OCI-LY1 (cell line): ENCODE results near the gene RNF8.

Experiments used
- H2AFZ ChIP-seq: fragments of 200-600 bp; sonication (generic), shearing (Covaris generic); 2 replicates; pipeline ENCODE4 v1.6.0; 2014; ENCODE audit warnings: antibody characterized with exemption, mild to moderate bottlenecking, low read length
- H3F3A ChIP-seq: fragments of 200-600 bp; sonication (generic), shearing (Covaris generic); 2 replicates; pipeline ENCODE4 v1.6.0; 2014; ENCODE audit warnings: mild to moderate bottlenecking, antibody characterized with exemption, low read length, moderate library complexity; ENCODE audit not compliant: insufficient read depth
- H3K27ac ChIP-seq: fragments of 200-600 bp; sonication (generic); 2 replicates; pipeline ENCODE4 v1.5.1; 2014; ENCODE audit warnings: low read length, mixed run types, mild to moderate bottlenecking, low read depth; ENCODE audit not compliant: poor library complexity, severe bottlenecking
- H3K27me3 ChIP-seq: fragments of 200-600 bp; sonication (generic); 2 replicates; pipeline ENCODE4 v1.6.0; 2014; ENCODE audit warnings: antibody characterized with exemption, mild to moderate bottlenecking, low read length, moderate library complexity; ENCODE audit not compliant: insufficient read depth
- H3K36me3 ChIP-seq: fragments of 200-600 bp; sonication (generic); 2 replicates; pipeline ENCODE4 v1.6.1; 2014; ENCODE audit warnings: mild to moderate bottlenecking, antibody characterized with exemption, low read length, moderate library complexity, mixed read lengths; ENCODE audit not compliant: insufficient read depth
- H3K4me1 ChIP-seq: fragments of 200-600 bp; sonication (generic); 2 replicates; pipeline ENCODE4 v1.5.1; 2014; ENCODE audit warnings: mild to moderate bottlenecking, low read length, moderate library complexity; ENCODE audit not compliant: insufficient read depth, severe bottlenecking
- H3K4me2 ChIP-seq: fragments of 200-600 bp; sonication (generic), shearing (Covaris generic); 2 replicates; pipeline ENCODE4 v1.6.1; 2014; ENCODE audit warnings: low read length
- H3K4me3 ChIP-seq: fragments of 200-600 bp; sonication (generic); 2 replicates; pipeline ENCODE4 v1.5.1; 2014; ENCODE audit warnings: low read length, low read depth, mild to moderate bottlenecking, mixed read lengths; ENCODE audit not compliant: poor library complexity, severe bottlenecking
- H3K79me2 ChIP-seq: fragments of 200-600 bp; shearing (Covaris generic); 2 replicates; pipeline ENCODE4 v1.6.1; 2016; ENCODE audit warnings: mixed run types, low read length, mixed read lengths; ENCODE audit not compliant: insufficient read depth
- H3K9ac ChIP-seq: fragments of 200-600 bp; sonication (generic), shearing (Covaris generic); 2 replicates; pipeline ENCODE4 v1.6.1; 2014; ENCODE audit warnings: mild to moderate bottlenecking, low read length, mixed read lengths
- H3K9me2 ChIP-seq: fragments of 200-600 bp; sonication (generic), shearing (Covaris generic); 2 replicates; pipeline ENCODE4 v1.6.1; 2014; ENCODE audit warnings: low read depth, mild to moderate bottlenecking, low read length, mixed read lengths
- H3K9me3 ChIP-seq: fragments of 200-600 bp; shearing (Covaris generic); 2 replicates; pipeline ENCODE4 v1.6.1; 2014; ENCODE audit warnings: low read length, mixed read lengths
- H4K20me1 ChIP-seq: fragments of 200-600 bp; sonication (generic), shearing (Covaris generic); 2 replicates; pipeline ENCODE4 v1.6.0; 2016; ENCODE audit warnings: mild to moderate bottlenecking, low read length; ENCODE audit not compliant: insufficient read depth
- CTCF ChIP-seq: fragments of 200-600 bp; sonication (generic), shearing (Covaris generic); IDR thresholded peaks from 2 replicates; pipeline ENCODE4 v1.5.1; 2017; ENCODE audit warnings: mild to moderate bottlenecking, antibody characterized with exemption, low read length, moderate library complexity, mixed read lengths
- EZH2 ChIP-seq: fragments of 200-600 bp; sonication (generic), shearing (Covaris generic); IDR thresholded peaks from 2 replicates; pipeline ENCODE4 v1.8.0; 2017; ENCODE audit warnings: borderline replicate concordance, mixed run types, mild to moderate bottlenecking, antibody characterized with exemption, low read length, moderate library complexity, mixed read lengths

RNF8 gene

GRCh38 chr6:37321101-37321500 lies 32.7 kb upstream of the RNF8 start:
- Histone ChIP-seq H3K9me2 (no peaks in the 10 kb centered on the region), H3K9ac (no peak overlapping the region), H3F3A (no peaks in the 10 kb centered on the region), H3K4me3 (no peak overlapping the region), H3K27me3 (no peaks in the 10 kb centered on the region), H3K36me3 (peaks cover 25% of the 10 kb centered on the region), H3K9me3 (no peaks in the 10 kb centered on the region), H3K27ac (no peak overlapping the region), H3K4me1 (no peaks in the 10 kb centered on the region), H3K79me2 (no peaks in the 10 kb centered on the region), H4K20me1 (no peaks in the 10 kb centered on the region), H3K4me2 (no peak overlapping the region), H2AFZ (no peak overlapping the region)
- TF ChIP-seq CTCF (no peak), EZH2 (no peak)

- no peak overlapping the region for H3K27ac ChIP-seq
- no peak overlapping the region for H3K4me3 ChIP-seq
- H2AFZ ChIP-seq: no peak overlapping the region
- no peaks in the 10 kb centered on the region for H4K20me1 ChIP-seq
- H3K4me1 ChIP-seq: no peaks in the 10 kb centered on the region
- TF ChIP-seq EZH2 (no peak), CTCF (no peak)
- H3K27me3 ChIP-seq: no peaks in the 10 kb centered on the region
- no peaks in the 10 kb centered on the region for H3K79me2 ChIP-seq
- H3K9ac ChIP-seq: no peak overlapping the region
- peaks cover 21% of the 10 kb centered on the region for H3K36me3 ChIP-seq
- H3K4me2 ChIP-seq: no peak overlapping the region
- no peaks in the 10 kb centered on the region for H3F3A ChIP-seq
- no peaks in the 10 kb centered on the region for H3K9me2 ChIP-seq
- no peaks in the 10 kb centered on the region for H3K9me3 ChIP-seq
Measured at GRCh38 chr6:37321516-37322415, 32.0 kb upstream of the RNF8 start.

DNA sequence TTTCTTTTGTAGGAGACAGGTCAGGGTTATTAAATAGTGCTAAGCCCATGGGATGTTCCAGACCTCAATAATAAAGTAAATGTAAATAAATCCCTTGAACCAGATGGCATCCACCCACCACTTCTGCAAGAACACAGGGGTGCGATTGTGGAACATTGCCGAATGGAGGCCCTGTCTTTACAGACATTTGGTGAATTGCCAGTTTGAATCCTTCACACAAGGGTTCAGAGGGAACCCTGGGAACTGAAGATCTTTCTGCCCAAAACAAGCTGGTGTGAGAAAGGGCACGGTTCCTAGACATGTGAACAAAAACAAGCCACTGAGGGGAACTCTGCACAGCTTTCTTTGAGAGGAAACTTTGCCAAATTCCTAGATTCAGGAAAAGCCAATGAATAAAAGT lies 30.2 kb upstream of the RNF8 start:
- H3K36me3 ChIP-seq: peaks cover 5% of the 10 kb centered on the region; the same call in 1 of the 2 replicates
- H3K4me1 ChIP-seq: no peaks in the 10 kb centered on the region
- H3K9ac ChIP-seq: no peak overlapping the region
- no peaks in the 10 kb centered on the region for H3K79me2 ChIP-seq
- H3K27ac ChIP-seq: no peak overlapping the region
- no peaks in the 10 kb centered on the region for H4K20me1 ChIP-seq
- H3K4me2 ChIP-seq: no peak overlapping the region
- no peak for TF ChIP-seq CTCF
- TF ChIP-seq EZH2: no peak
- no peak overlapping the region for H3K4me3 ChIP-seq
- H2AFZ ChIP-seq: no peak overlapping the region
- H3K9me3 ChIP-seq: no peaks in the 10 kb centered on the region
- no peaks in the 10 kb centered on the region for H3K27me3 ChIP-seq
- no peaks in the 10 kb centered on the region for H3K9me2 ChIP-seq
- H3F3A ChIP-seq: no peaks in the 10 kb centered on the region
